ENCODE measurements around the gene MALT1.
A peak's percentile ranks its signal among the peaks of the same experiment; 100 is the strongest.

The MALT1 gene

GRCh38 chr18:58779529-58779928 is 108.3 kb downstream of the MALT1 start:
- DNase-seq = no peak

GRCh38 chr18:58780045-58780444 is 108.8 kb downstream of the MALT1 start:
- no peak for DNase-seq

GRCh38 chr18:58781627-58782194 is 110.4 kb downstream of the MALT1 start:
- DNase-seq = peak; percentile 61 to 84

GRCh38 chr18:58784601-58785137 is 113.4 kb downstream of the MALT1 start:
- no peak for DNase-seq

GRCh38 chr18:58785171-58785805 is 114.0 kb downstream of the MALT1 start:
- DNase-seq = no peak

- DNase-seq = no peak
Measured at GRCh38 chr18:58785870-58786269, 114.6 kb downstream of the MALT1 start.

- DNase-seq = no peak
Measured at GRCh38 chr18:58787536-58788149, 116.4 kb downstream of the MALT1 start.

- no peak for DNase-seq
Measured at GRCh38 chr18:58788470-58788869, 117.2 kb downstream of the MALT1 start.

GRCh38 chr18:58788971-58789875 is 118.0 kb downstream of the MALT1 start:
- DNase-seq = no peak

GRCh38 chr18:58789876-58790240 is 118.6 kb downstream of the MALT1 start:
- DNase-seq = no peak

GRCh38 chr18:58792086-58792485 is 120.8 kb downstream of the MALT1 start:
- no peak for DNase-seq

- peak in 1 of 2 experiments; percentile 13 for DNase-seq
Measured at GRCh38 chr18:58793361-58793760, 122.1 kb downstream of the MALT1 start.

- DNase-seq = no peak
Measured at GRCh38 chr18:58796220-58796619, 125.0 kb downstream of the MALT1 start.

- no peak for DNase-seq
Measured at GRCh38 chr18:58800582-58800981, 129.3 kb downstream of the MALT1 start.

- DNase-seq = no peak
Measured at GRCh38 chr18:58802959-58803358, 131.7 kb downstream of the MALT1 start.

GRCh38 chr18:58803978-58804377 is 132.7 kb downstream of the MALT1 start:
- DNase-seq = no peak
